ENCODE measurements around the gene BCL6B.
A peak's percentile ranks its signal among the peaks of the same experiment; 100 is the strongest.

Gene BCL6B

GRCh38 chr17:6996256-6997011 is 26.4 kb upstream of the BCL6B start:
- TF ChIP-seq POLR2AphosphoS5 (IDR thresholded peaks at IDR 0.05; ENCODE audit: low read depth, low read length) (no peak), POLR2A (IDR thresholded peaks at IDR 0.05; ENCODE audit: low read depth, low read length) (no peak), TAF1 (IDR thresholded peaks at IDR 0.05; ENCODE audit: borderline replicate concordance, low read depth, low read length) (no peak)
- DNase-seq (ENCODE audit: insufficient read length) = no peak

GRCh38 chr17:6997171-6997570 is 25.7 kb upstream of the BCL6B start:
- DNase-seq (ENCODE audit: insufficient read length) (no peak), FAIRE-seq (no peak)
- no peak for TF ChIP-seq TAF1 (IDR thresholded peaks at IDR 0.05; ENCODE audit: borderline replicate concordance, low read depth, low read length)
- TF ChIP-seq POLR2A (IDR thresholded peaks at IDR 0.05; ENCODE audit: low read depth, low read length) = no peak
- no peak for TF ChIP-seq POLR2AphosphoS5 (IDR thresholded peaks at IDR 0.05; ENCODE audit: low read depth, low read length)

More at GRCh38 chr17:6996256-6997011, 26.4 kb upstream of the BCL6B start:
- no peak for FAIRE-seq

- FAIRE-seq = no peak
- TF ChIP-seq POLR2A (IDR thresholded peaks at IDR 0.05; ENCODE audit: low read depth, low read length) (no peak), POLR2AphosphoS5 (IDR thresholded peaks at IDR 0.05; ENCODE audit: low read depth, low read length) (no peak), TAF1 (IDR thresholded peaks at IDR 0.05; ENCODE audit: borderline replicate concordance, low read depth, low read length) (no peak)
- no peak for DNase-seq (ENCODE audit: insufficient read length)
Observed at GRCh38 chr17:6998855-6999508, 23.9 kb upstream of the BCL6B start.

GRCh38 chr17:7001318-7001961 is 21.4 kb upstream of the BCL6B start:
- DNase-seq (ENCODE audit: insufficient read length) (no peak), FAIRE-seq (no peak)
- no peak for TF ChIP-seq TAF1 (IDR thresholded peaks at IDR 0.05; ENCODE audit: borderline replicate concordance, low read depth, low read length)
- TF ChIP-seq POLR2A (IDR thresholded peaks at IDR 0.05; ENCODE audit: low read depth, low read length) = no peak
- TF ChIP-seq POLR2AphosphoS5 (IDR thresholded peaks at IDR 0.05; ENCODE audit: low read depth, low read length) = no peak

GRCh38 chr17:7002288-7003047 is 20.4 kb upstream of the BCL6B start:
- DNase-seq (ENCODE audit: insufficient read length) = no peak
- TF ChIP-seq POLR2AphosphoS5 (IDR thresholded peaks at IDR 0.05; ENCODE audit: low read depth, low read length) (no peak), TAF1 (IDR thresholded peaks at IDR 0.05; ENCODE audit: borderline replicate concordance, low read depth, low read length) (no peak), POLR2A (IDR thresholded peaks at IDR 0.05; ENCODE audit: low read depth, low read length) (no peak)
- FAIRE-seq = no peak

- no peak for DNase-seq (ENCODE audit: insufficient read length)
- FAIRE-seq = no peak
- TF ChIP-seq POLR2AphosphoS5 (IDR thresholded peaks at IDR 0.05; ENCODE audit: low read depth, low read length) = no peak
Observed at GRCh38 chr17:7003745-7004144, 19.1 kb upstream of the BCL6B start.

- peak; percentile 94 for FAIRE-seq
- DNase-seq (ENCODE audit: insufficient read length) = no peak
- TF ChIP-seq POLR2A (IDR thresholded peaks at IDR 0.05; ENCODE audit: low read depth, low read length) (no peak), TAF1 (IDR thresholded peaks at IDR 0.05; ENCODE audit: borderline replicate concordance, low read depth, low read length) (no peak), POLR2AphosphoS5 (IDR thresholded peaks at IDR 0.05; ENCODE audit: low read depth, low read length) (no peak)
Observed at GRCh38 chr17:7004398-7005253, 18.2 kb upstream of the BCL6B start.

GRCh38 chr17:7005716-7006115 is 17.1 kb upstream of the BCL6B start:
- TF ChIP-seq TAF1 (IDR thresholded peaks at IDR 0.05; ENCODE audit: borderline replicate concordance, low read depth, low read length) (no peak), POLR2AphosphoS5 (IDR thresholded peaks at IDR 0.05; ENCODE audit: low read depth, low read length) (no peak), POLR2A (IDR thresholded peaks at IDR 0.05; ENCODE audit: low read depth, low read length) (no peak)
- no peak for FAIRE-seq

GRCh38 chr17:7007143-7007542 is 15.7 kb upstream of the BCL6B start:
- TF ChIP-seq POLR2AphosphoS5 (IDR thresholded peaks at IDR 0.05; ENCODE audit: low read depth, low read length) = no peak
- TF ChIP-seq TAF1 (IDR thresholded peaks at IDR 0.05; ENCODE audit: borderline replicate concordance, low read depth, low read length) = no peak
- no peak for TF ChIP-seq POLR2A (IDR thresholded peaks at IDR 0.05; ENCODE audit: low read depth, low read length)
- no peak for FAIRE-seq
- no peak for DNase-seq (ENCODE audit: insufficient read length)

More at GRCh38 chr17:7005716-7006115, 17.1 kb upstream of the BCL6B start:
- DNase-seq (ENCODE audit: insufficient read length) = no peak

GRCh38 chr17:7010523-7010922 is 12.3 kb upstream of the BCL6B start:
- no peak for DNase-seq (ENCODE audit: insufficient read length)
- no peak for FAIRE-seq
- TF ChIP-seq POLR2AphosphoS5 (IDR thresholded peaks at IDR 0.05; ENCODE audit: low read depth, low read length) (no peak), POLR2A (IDR thresholded peaks at IDR 0.05; ENCODE audit: low read depth, low read length) (no peak), TAF1 (IDR thresholded peaks at IDR 0.05; ENCODE audit: borderline replicate concordance, low read depth, low read length) (no peak)
